ENCODE data around the gene ZCCHC14. TPM values are rescaled to one million over a fixed set of nuclear protein-coding genes. Genes with fewer than 3 reads are reported as not detected.

Gene ZCCHC14
- total and polyA plus RNA-seq, 4 donors, result 7.4 to 31.1 (median 19.3) TPM

GRCh38 chr16:87409781-87410180 lies 83.0 kb downstream of the ZCCHC14 start:
- no peak for ATAC-seq (ENCODE audit: insufficient read depth, low FRiP score)
- no peak for DNase-seq
- no peaks in the 10 kb centered on the region for H3K9me3 ChIP-seq (ENCODE audit: control insufficient read depth in 4 of 4, insufficient read depth in 3 of 4, low read length in 3 of 4)
- TF ChIP-seq CTCF (IDR thresholded peaks at IDR 0.05; ENCODE audit: control extremely low read depth, extremely low read depth), result no peak
- no peak overlapping the region for H3K27ac ChIP-seq (ENCODE audit: low read depth in 1 of 2, low read length in 1 of 2)
- no peak overlapping the region for H3K9ac ChIP-seq (ENCODE audit: insufficient read depth in 1 of 2, low read length in 2 of 2)
- peaks cover 7 to 49% (median 37%) of the 10 kb centered on the region in 4 donors for H3K36me3 ChIP-seq (ENCODE audit: control insufficient read depth in 4 of 4, insufficient read depth in 4 of 4, low read length in 4 of 4)
- no peak overlapping the region for H3K4me3 ChIP-seq
- no peaks in the 10 kb centered on the region for H3K27me3 ChIP-seq (ENCODE audit: control insufficient read depth in 3 of 3, insufficient read depth in 3 of 3, low read length in 2 of 3)
- WGBS, 2 donors, result 95 to 97% methylated on average over 13 of the region's 13 CpGs
- H3K4me1 ChIP-seq (ENCODE audit: control insufficient read depth in 5 of 5, insufficient read depth in 5 of 5, low read length in 5 of 5), result no peaks in the 10 kb centered on the region

GRCh38 chr16:87409153-87409552 lies 83.7 kb downstream of the ZCCHC14 start:
- no peak overlapping the region for H3K9ac ChIP-seq (ENCODE audit: insufficient read depth in 1 of 2, low read length in 2 of 2)
- peaks cover 8 to 46% (median 37%) of the 10 kb centered on the region in 4 donors for H3K36me3 ChIP-seq (ENCODE audit: control insufficient read depth in 4 of 4, insufficient read depth in 4 of 4, low read length in 4 of 4)
- TF ChIP-seq CTCF (IDR thresholded peaks at IDR 0.05; ENCODE audit: control extremely low read depth, extremely low read depth), result no peak
- no peak for ATAC-seq (ENCODE audit: insufficient read depth, low FRiP score)
- 92 to 94% methylated on average over 13 of the region's 13 CpGs for WGBS, 2 donors
- no peak overlapping the region for H3K27ac ChIP-seq (ENCODE audit: low read depth in 1 of 2, low read length in 1 of 2)
- H3K4me3 ChIP-seq, result no peak overlapping the region
- no peaks in the 10 kb centered on the region for H3K27me3 ChIP-seq (ENCODE audit: control insufficient read depth in 3 of 3, insufficient read depth in 3 of 3, low read length in 2 of 3)
- H3K9me3 ChIP-seq (ENCODE audit: control insufficient read depth in 4 of 4, insufficient read depth in 3 of 4, low read length in 3 of 4), result no peaks in the 10 kb centered on the region
- H3K4me1 ChIP-seq (ENCODE audit: control insufficient read depth in 5 of 5, insufficient read depth in 5 of 5, low read length in 5 of 5), result no peaks in the 10 kb centered on the region
- DNase-seq, result no peak

- 66 to 80% methylated on average over 26 of the region's 26 CpGs for WGBS, 2 donors
These were observed 85.2 kb downstream of the ZCCHC14 start for GRCh38 chr16:87407511-87408112.

More at GRCh38 chr16:87407511-87408112, 85.2 kb downstream of the ZCCHC14 start:
- Histone ChIP-seq H3K9ac (ENCODE audit: insufficient read depth in 1 of 2, low read length in 2 of 2) (no peak overlapping the region), H3K4me1 (ENCODE audit: control insufficient read depth in 5 of 5, insufficient read depth in 5 of 5, low read length in 5 of 5) (no peaks in the 10 kb centered on the region), H3K9me3 (ENCODE audit: control insufficient read depth in 4 of 4, insufficient read depth in 3 of 4, low read length in 3 of 4) (no peaks in the 10 kb centered on the region), H3K27ac (ENCODE audit: low read depth in 1 of 2, low read length in 1 of 2) (peak overlapping the region in 1 of 2 donors; percentile 84), H3K4me3 (no peak overlapping the region), H3K36me3 (ENCODE audit: control insufficient read depth in 4 of 4, insufficient read depth in 4 of 4, low read length in 4 of 4) (peaks cover 18 to 40% (median 36%) of the 10 kb centered on the region in 4 donors), H3K27me3 (ENCODE audit: control insufficient read depth in 3 of 3, insufficient read depth in 3 of 3, low read length in 2 of 3) (no peaks in the 10 kb centered on the region)
- DNase-seq (no peak), ATAC-seq (ENCODE audit: insufficient read depth, low FRiP score) (peak; percentile 68)
- no peak for TF ChIP-seq CTCF (IDR thresholded peaks at IDR 0.05; ENCODE audit: control extremely low read depth, extremely low read depth)

All from lung (tissue), 12 donors.